GM23338 (cell line): ENCODE results near the gene MAN2B2. TPM values are rescaled to one million over a fixed set of nuclear protein-coding genes. Genes with fewer than 3 reads are reported as not detected.

Experiments
- ATAC-seq: fragments of 200-7000 bp; cut with Tn5 transposase; 3 replicates; pipeline ENCODE4 v1.9.1; 2020
- DNase-seq: peaks from one replicate; pipeline ENCODE4 v3.0.0-alpha.2; 2015; ENCODE audit warnings: low spot score
- H2AFZ ChIP-seq: fragments of 200-600 bp; sonication (generic); 2 replicates; pipeline ENCODE4 v1.8.0; 2016; ENCODE audit warnings: antibody characterized with exemption, mild to moderate bottlenecking, moderate library complexity
- H3F3A ChIP-seq: fragments of 200-600 bp; sonication (generic); replicated peaks from 2 replicates; pipeline ENCODE4 v1.8.0; 2017; ENCODE audit warnings: antibody characterized with exemption, mixed run types, low read depth
- H3K27ac ChIP-seq: fragments of 200-600 bp; sonication (generic); 2 replicates; pipeline ENCODE4 v1.6.1; 2016; ENCODE audit warnings: low read depth
- H3K27me3 ChIP-seq: fragments of 200-600 bp; sonication (generic); 2 replicates; pipeline ENCODE4 v1.8.0; 2016; ENCODE audit warnings: mild to moderate bottlenecking, mixed run types, moderate library complexity; ENCODE audit not compliant: insufficient read depth
- H3K36me3 ChIP-seq: fragments of 200-600 bp; sonication (generic); 2 replicates; pipeline ENCODE4 v1.8.0; 2016; ENCODE audit warnings: mild to moderate bottlenecking; ENCODE audit not compliant: insufficient read depth
- H3K4me1 ChIP-seq: fragments of 200-600 bp; sonication (generic); 2 replicates; pipeline ENCODE4 v1.8.0; 2016; ENCODE audit warnings: mild to moderate bottlenecking, moderate library complexity; ENCODE audit not compliant: insufficient read depth
- H3K4me2 ChIP-seq: fragments of 200-600 bp; sonication (generic); 2 replicates; pipeline ENCODE4 v1.7.1; 2017; ENCODE audit warnings: mixed run types
- H3K4me3 ChIP-seq: fragments of 200-600 bp; sonication (generic); 2 replicates; pipeline ENCODE4 v1.6.1; 2016; ENCODE audit warnings: mixed run types
- H3K79me2 ChIP-seq: fragments of 200-600 bp; sonication (generic); replicated peaks from 2 replicates; pipeline ENCODE4 v1.8.0; 2017; ENCODE audit warnings: mild to moderate bottlenecking; ENCODE audit not compliant: insufficient read depth
- H3K9me2 ChIP-seq: fragments of 200-600 bp; sonication (generic); 2 replicates; pipeline ENCODE4 v1.8.0; 2017; ENCODE audit not compliant: insufficient read depth
- H4K20me1 ChIP-seq: fragments of 200-600 bp; sonication (generic); replicated peaks from 2 replicates; pipeline ENCODE4 v1.8.0; 2017; ENCODE audit warnings: mild to moderate bottlenecking; ENCODE audit not compliant: insufficient read depth
- H3K27ac Mint-ChIP-seq: 2 replicates; pipeline ENCODE4 v1.8.0; 2020; ENCODE audit warnings: inconsistent platforms, mild to moderate bottlenecking, moderate library complexity, mixed read lengths
- H3K27me3 Mint-ChIP-seq: 3 replicates; pipeline ENCODE4 v1.8.0; 2022; ENCODE audit warnings: low read depth, mild to moderate bottlenecking, moderate library complexity, mixed read lengths, inconsistent platforms; ENCODE audit not compliant: insufficient read depth, poor library complexity
- H3K36me3 Mint-ChIP-seq: 3 replicates; pipeline ENCODE4 v1.8.0; 2021; ENCODE audit warnings: low read depth, mild to moderate bottlenecking, inconsistent platforms, moderate library complexity, mixed read lengths
- H3K4me1 Mint-ChIP-seq: 3 replicates; pipeline ENCODE4 v1.8.0; 2020; ENCODE audit warnings: mild to moderate bottlenecking, inconsistent platforms, mixed read lengths
- H3K4me3 Mint-ChIP-seq: 3 replicates; pipeline ENCODE4 v1.8.0; 2021; ENCODE audit warnings: moderate library complexity, mild to moderate bottlenecking, inconsistent platforms, mixed read lengths
- H3K9me3 Mint-ChIP-seq: 3 replicates; pipeline ENCODE4 v1.8.0; 2020; ENCODE audit warnings: moderate library complexity, mild to moderate bottlenecking, inconsistent platforms, mixed read lengths
- CREB1 ChIP-seq: fragments of 250-450 bp; sonication (Bioruptor Pico); IDR thresholded peaks from 2 replicates; pipeline ENCODE4 v1.5.0; 2020; ENCODE audit warnings: low read depth, mild to moderate bottlenecking, moderate library complexity
- EZH2 ChIP-seq: fragments of 200-600 bp; sonication (generic); IDR thresholded peaks from one replicate; pipeline ENCODE4 v1.8.0; 2017; ENCODE audit warnings: antibody characterized with exemption, mild to moderate bottlenecking, low read depth; ENCODE audit not compliant: unreplicated experiment
- EZH2phosphoT487 ChIP-seq: fragments of 200-600 bp; sonication (generic); IDR thresholded peaks from one replicate; pipeline ENCODE4 v1.8.1; 2018; ENCODE audit warnings: antibody characterized with exemption; ENCODE audit not compliant: unreplicated experiment
- JUNB ChIP-seq: IDR thresholded peaks from one replicate; pipeline ENCODE4 v1.6.1; 2016; ENCODE audit warnings: antibody characterized with exemption; ENCODE audit not compliant: unreplicated experiment
- NANOG ChIP-seq: IDR thresholded peaks from 2 replicates; pipeline ENCODE4 v1.6.1; 2016; ENCODE audit warnings: antibody characterized with exemption, borderline replicate concordance
- POLR2AphosphoS5 ChIP-seq: IDR thresholded peaks from 2 replicates; pipeline ENCODE4 v1.6.1; 2016; ENCODE audit warnings: antibody characterized with exemption, low read depth
- STAT1 ChIP-seq: IDR thresholded peaks from one replicate; pipeline ENCODE4 v1.6.1; 2016; ENCODE audit warnings: antibody characterized with exemption; ENCODE audit not compliant: unreplicated experiment
- ZNF114 ChIP-seq: fragments of 250-450 bp; sonication (Bioruptor Pico); IDR thresholded peaks from 2 replicates; pipeline ENCODE4 v1.5.0; 2020; ENCODE audit warnings: mild to moderate bottlenecking, moderate library complexity
- ZNF331 ChIP-seq: fragments of 250-450 bp; sonication (Bioruptor Pico); IDR thresholded peaks from 2 replicates; pipeline ENCODE4 v1.5.0; 2020; ENCODE audit warnings: low read depth, mild to moderate bottlenecking, moderate library complexity
- polyA plus RNA-seq: library from polyadenylated mRNA; unstranded; fragments of >200 nt; fragmentation: Nextera tagmentation; extraction: Ambion mirVana; gene quantifications from 2 replicates; pipeline ENCODE4 v1.2.1, GENCODE V29; 2016
- total RNA-seq: library from RNA; depleted of rRNA; stranded (reverse); fragments of >200 nt; shearing (Covaris generic); gene quantifications from 2 replicates; pipeline ENCODE4 v1.2.3, GENCODE V29; 2014
- TF ChIP-seq, protein P1 (sequence below): IDR thresholded peaks from one replicate; pipeline ENCODE4 v1.6.1; 2018; ENCODE audit warnings: antibody characterized with exemption; ENCODE audit not compliant: unreplicated experiment
- TF ChIP-seq, protein P2 (sequence below): IDR thresholded peaks from 2 replicates; pipeline ENCODE4 v1.6.1; 2016; ENCODE audit warnings: antibody characterized with exemption
- TF ChIP-seq, protein P3 (sequence below): fragments of 250-450 bp; sonication (Bioruptor Pico); IDR thresholded peaks from 2 replicates; pipeline ENCODE4 v1.5.0; 2020; ENCODE audit warnings: mild to moderate bottlenecking, moderate library complexity
- TF ChIP-seq, protein P4 (sequence below), 2 experiments: fragments of 200-600 bp in 1 of 2; sonication (generic) in 1 of 2; conservative IDR thresholded peaks; 2 replicates each; pipeline versions ENCODE4 v1.5.1 to v1.6.1; 2016 to 2017; ENCODE audit warnings: antibody characterized with exemption in 2 of 2, low read depth in 2 of 2, mild to moderate bottlenecking in 2 of 2, moderate library complexity in 1 of 2

Gene MAN2B2
- total and polyA plus RNA-seq, 2 experiments from 2014 or later = 1.6 to 6.9 TPM

- Mint-ChIP-seq H3K36me3 (no peaks in the 10 kb centered on the region), H3K27me3 (peaks cover 9% of the 10 kb centered on the region), H3K9me3 (no peaks in the 10 kb centered on the region; the same call in 2 of the 3 replicates), H3K4me1 (no peaks in the 10 kb centered on the region), H3K27ac (no peak overlapping the region), H3K4me3 (no peak overlapping the region)
- no peak overlapping the region for H3K4me3 ChIP-seq
- TF ChIP-seq, protein P1, sequence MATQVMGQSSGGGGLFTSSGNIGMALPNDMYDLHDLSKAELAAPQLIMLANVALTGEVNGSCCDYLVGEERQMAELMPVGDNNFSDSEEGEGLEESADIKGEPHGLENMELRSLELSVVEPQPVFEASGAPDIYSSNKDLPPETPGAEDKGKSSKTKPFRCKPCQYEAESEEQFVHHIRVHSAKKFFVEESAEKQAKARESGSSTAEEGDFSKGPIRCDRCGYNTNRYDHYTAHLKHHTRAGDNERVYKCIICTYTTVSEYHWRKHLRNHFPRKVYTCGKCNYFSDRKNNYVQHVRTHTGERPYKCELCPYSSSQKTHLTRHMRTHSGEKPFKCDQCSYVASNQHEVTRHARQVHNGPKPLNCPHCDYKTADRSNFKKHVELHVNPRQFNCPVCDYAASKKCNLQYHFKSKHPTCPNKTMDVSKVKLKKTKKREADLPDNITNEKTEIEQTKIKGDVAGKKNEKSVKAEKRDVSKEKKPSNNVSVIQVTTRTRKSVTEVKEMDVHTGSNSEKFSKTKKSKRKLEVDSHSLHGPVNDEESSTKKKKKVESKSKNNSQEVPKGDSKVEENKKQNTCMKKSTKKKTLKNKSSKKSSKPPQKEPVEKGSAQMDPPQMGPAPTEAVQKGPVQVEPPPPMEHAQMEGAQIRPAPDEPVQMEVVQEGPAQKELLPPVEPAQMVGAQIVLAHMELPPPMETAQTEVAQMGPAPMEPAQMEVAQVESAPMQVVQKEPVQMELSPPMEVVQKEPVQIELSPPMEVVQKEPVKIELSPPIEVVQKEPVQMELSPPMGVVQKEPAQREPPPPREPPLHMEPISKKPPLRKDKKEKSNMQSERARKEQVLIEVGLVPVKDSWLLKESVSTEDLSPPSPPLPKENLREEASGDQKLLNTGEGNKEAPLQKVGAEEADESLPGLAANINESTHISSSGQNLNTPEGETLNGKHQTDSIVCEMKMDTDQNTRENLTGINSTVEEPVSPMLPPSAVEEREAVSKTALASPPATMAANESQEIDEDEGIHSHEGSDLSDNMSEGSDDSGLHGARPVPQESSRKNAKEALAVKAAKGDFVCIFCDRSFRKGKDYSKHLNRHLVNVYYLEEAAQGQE = no peak
- TF ChIP-seq, protein P2, sequence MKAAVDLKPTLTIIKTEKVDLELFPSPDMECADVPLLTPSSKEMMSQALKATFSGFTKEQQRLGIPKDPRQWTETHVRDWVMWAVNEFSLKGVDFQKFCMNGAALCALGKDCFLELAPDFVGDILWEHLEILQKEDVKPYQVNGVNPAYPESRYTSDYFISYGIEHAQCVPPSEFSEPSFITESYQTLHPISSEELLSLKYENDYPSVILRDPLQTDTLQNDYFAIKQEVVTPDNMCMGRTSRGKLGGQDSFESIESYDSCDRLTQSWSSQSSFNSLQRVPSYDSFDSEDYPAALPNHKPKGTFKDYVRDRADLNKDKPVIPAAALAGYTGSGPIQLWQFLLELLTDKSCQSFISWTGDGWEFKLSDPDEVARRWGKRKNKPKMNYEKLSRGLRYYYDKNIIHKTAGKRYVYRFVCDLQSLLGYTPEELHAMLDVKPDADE = no peak
- TF ChIP-seq POLR2AphosphoS5 (no peak), EZH2phosphoT487 (no peak), EZH2 (no peak), NANOG (no peak), ZNF331 (CRISPR knock-in tag) (no peak), ZNF114 (CRISPR knock-in tag) (no peak), STAT1 (no peak), JUNB (no peak), CREB1 (CRISPR knock-in tag) (no peak)
- TF ChIP-seq, protein P3, sequence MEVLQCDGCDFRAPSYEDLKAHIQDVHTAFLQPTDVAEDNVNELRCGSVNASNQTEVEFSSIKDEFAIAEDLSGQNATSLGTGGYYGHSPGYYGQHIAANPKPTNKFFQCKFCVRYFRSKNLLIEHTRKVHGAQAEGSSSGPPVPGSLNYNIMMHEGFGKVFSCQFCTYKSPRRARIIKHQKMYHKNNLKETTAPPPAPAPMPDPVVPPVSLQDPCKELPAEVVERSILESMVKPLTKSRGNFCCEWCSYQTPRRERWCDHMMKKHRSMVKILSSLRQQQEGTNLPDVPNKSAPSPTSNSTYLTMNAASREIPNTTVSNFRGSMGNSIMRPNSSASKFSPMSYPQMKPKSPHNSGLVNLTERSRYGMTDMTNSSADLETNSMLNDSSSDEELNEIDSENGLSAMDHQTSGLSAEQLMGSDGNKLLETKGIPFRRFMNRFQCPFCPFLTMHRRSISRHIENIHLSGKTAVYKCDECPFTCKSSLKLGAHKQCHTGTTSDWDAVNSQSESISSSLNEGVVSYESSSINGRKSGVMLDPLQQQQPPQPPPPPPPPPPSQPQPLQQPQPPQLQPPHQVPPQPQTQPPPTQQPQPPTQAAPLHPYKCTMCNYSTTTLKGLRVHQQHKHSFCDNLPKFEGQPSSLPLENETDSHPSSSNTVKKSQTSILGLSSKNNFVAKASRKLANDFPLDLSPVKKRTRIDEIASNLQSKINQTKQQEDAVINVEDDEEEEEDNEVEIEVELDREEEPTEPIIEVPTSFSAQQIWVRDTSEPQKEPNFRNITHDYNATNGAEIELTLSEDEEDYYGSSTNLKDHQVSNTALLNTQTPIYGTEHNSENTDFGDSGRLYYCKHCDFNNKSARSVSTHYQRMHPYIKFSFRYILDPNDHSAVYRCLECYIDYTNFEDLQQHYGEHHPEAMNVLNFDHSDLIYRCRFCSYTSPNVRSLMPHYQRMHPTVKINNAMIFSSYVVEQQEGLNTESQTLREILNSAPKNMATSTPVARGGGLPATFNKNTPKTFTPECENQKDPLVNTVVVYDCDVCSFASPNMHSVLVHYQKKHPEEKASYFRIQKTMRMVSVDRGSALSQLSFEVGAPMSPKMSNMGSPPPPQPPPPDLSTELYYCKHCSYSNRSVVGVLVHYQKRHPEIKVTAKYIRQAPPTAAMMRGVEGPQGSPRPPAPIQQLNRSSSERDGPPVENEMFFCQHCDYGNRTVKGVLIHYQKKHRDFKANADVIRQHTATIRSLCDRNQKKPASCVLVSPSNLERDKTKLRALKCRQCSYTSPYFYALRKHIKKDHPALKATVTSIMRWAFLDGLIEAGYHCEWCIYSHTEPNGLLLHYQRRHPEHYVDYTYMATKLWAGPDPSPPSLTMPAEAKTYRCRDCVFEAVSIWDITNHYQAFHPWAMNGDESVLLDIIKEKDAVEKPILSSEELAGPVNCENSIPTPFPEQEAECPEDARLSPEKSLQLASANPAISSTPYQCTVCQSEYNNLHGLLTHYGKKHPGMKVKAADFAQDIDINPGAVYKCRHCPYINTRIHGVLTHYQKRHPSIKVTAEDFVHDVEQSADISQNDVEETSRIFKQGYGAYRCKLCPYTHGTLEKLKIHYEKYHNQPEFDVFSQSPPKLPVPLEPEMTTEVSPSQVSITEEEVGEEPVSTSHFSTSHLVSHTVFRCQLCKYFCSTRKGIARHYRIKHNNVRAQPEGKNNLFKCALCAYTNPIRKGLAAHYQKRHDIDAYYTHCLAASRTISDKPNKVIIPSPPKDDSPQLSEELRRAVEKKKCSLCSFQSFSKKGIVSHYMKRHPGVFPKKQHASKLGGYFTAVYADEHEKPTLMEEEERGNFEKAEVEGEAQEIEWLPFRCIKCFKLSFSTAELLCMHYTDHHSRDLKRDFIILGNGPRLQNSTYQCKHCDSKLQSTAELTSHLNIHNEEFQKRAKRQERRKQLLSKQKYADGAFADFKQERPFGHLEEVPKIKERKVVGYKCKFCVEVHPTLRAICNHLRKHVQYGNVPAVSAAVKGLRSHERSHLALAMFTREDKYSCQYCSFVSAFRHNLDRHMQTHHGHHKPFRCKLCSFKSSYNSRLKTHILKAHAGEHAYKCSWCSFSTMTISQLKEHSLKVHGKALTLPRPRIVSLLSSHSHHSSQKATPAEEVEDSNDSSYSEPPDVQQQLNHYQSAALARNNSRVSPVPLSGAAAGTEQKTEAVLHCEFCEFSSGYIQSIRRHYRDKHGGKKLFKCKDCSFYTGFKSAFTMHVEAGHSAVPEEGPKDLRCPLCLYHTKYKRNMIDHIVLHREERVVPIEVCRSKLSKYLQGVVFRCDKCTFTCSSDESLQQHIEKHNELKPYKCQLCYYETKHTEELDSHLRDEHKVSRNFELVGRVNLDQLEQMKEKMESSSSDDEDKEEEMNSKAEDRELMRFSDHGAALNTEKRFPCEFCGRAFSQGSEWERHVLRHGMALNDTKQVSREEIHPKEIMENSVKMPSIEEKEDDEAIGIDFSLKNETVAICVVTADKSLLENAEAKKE (CRISPR knock-in tag) = no peak
- TF ChIP-seq, protein P4, sequence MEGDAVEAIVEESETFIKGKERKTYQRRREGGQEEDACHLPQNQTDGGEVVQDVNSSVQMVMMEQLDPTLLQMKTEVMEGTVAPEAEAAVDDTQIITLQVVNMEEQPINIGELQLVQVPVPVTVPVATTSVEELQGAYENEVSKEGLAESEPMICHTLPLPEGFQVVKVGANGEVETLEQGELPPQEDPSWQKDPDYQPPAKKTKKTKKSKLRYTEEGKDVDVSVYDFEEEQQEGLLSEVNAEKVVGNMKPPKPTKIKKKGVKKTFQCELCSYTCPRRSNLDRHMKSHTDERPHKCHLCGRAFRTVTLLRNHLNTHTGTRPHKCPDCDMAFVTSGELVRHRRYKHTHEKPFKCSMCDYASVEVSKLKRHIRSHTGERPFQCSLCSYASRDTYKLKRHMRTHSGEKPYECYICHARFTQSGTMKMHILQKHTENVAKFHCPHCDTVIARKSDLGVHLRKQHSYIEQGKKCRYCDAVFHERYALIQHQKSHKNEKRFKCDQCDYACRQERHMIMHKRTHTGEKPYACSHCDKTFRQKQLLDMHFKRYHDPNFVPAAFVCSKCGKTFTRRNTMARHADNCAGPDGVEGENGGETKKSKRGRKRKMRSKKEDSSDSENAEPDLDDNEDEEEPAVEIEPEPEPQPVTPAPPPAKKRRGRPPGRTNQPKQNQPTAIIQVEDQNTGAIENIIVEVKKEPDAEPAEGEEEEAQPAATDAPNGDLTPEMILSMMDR (conservative IDR thresholded peaks at IDR 0.05; ENCODE audit: low read depth in 2 of 2) = no peak
- H3K27ac ChIP-seq = no peak overlapping the region
- DNase-seq (no peak), ATAC-seq (no peak)
- H3K36me3 ChIP-seq = no peaks in the 10 kb centered on the region
- no peaks in the 10 kb centered on the region for H3K4me1 ChIP-seq
- no peak overlapping the region for H3K4me2 ChIP-seq
- no peaks in the 10 kb centered on the region for H4K20me1 ChIP-seq
- no peaks in the 10 kb centered on the region for H3K79me2 ChIP-seq
- no peaks in the 10 kb centered on the region for H3K9me2 ChIP-seq
- no peaks in the 10 kb centered on the region for H3F3A ChIP-seq
- H2AFZ ChIP-seq = no peak overlapping the region
- no peaks in the 10 kb centered on the region for H3K27me3 ChIP-seq
These were observed 19.4 kb downstream of the MAN2B2 start for GRCh38 chr4:6594341-6594740.
